Esophagus muscularis mucosa (tissue), 3 donors: ENCODE data around the gene COL27A1.

ENCODE experiments used
- POLR2AphosphoS5 ChIP-seq, 2 donors: sonication (generic); formaldehyde crosslinking; IDR thresholded peaks; one replicate each; pipeline ENCODE4 v1.6.1; 2017; ENCODE audit warnings: antibody characterized with exemption in 2 of 2
- TF ChIP-seq, protein P1 (sequence below), 3 experiments: fragments of 200-600 bp in 2 of 3; fragments of 450-650 bp in 1 of 3; sonication (generic) in 2 of 3; IDR thresholded peaks; one replicate each; pipeline ENCODE4 v1.5.1; 2017 to 2019; ENCODE audit warnings: antibody characterized with exemption in 3 of 3, mild to moderate bottlenecking in 2 of 3, moderate library complexity in 1 of 3

DNA sequence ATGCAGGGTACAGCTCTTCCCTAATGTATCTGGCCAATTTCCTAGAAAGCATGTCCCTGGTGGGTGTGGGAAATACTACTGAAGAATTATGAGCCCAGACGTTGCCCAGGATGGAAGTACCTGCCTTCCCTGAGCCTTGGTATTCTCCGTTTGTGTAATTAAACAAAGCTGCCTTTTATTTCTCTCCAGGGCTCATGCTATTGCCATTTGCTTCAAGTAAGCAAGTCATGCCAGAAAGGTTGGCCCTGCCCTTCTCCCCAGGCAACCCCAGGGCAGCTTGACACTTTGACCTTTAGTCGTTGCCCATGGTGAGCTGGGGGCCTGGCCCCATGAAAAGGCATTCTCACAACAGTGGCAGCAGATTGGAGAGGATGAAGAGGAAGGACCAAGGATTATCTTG, 4.4 kb downstream of the COL27A1 start:
- TF ChIP-seq, protein P1, sequence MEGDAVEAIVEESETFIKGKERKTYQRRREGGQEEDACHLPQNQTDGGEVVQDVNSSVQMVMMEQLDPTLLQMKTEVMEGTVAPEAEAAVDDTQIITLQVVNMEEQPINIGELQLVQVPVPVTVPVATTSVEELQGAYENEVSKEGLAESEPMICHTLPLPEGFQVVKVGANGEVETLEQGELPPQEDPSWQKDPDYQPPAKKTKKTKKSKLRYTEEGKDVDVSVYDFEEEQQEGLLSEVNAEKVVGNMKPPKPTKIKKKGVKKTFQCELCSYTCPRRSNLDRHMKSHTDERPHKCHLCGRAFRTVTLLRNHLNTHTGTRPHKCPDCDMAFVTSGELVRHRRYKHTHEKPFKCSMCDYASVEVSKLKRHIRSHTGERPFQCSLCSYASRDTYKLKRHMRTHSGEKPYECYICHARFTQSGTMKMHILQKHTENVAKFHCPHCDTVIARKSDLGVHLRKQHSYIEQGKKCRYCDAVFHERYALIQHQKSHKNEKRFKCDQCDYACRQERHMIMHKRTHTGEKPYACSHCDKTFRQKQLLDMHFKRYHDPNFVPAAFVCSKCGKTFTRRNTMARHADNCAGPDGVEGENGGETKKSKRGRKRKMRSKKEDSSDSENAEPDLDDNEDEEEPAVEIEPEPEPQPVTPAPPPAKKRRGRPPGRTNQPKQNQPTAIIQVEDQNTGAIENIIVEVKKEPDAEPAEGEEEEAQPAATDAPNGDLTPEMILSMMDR (IDR thresholded peaks at IDR 0.05): no peak
- TF ChIP-seq POLR2AphosphoS5 (IDR thresholded peaks at IDR 0.05): no peak
